HEK293T (cell line): Measurements from ENCODE around the gene SLC35F5.

Source experiments
- BHLHE40 ChIP-seq: fragments of 450-650 bp; IDR thresholded peaks from 2 replicates; pipeline ENCODE4 v1.6.1; 2016; ENCODE audit warnings: mild to moderate bottlenecking, moderate library complexity, borderline replicate concordance
- ELF4 ChIP-seq: fragments of 450-650 bp; IDR thresholded peaks from 2 replicates; pipeline ENCODE4 v1.6.1; 2017; ENCODE audit warnings: antibody characterized with exemption
- FOXA1 ChIP-seq: fragments of 450-650 bp; IDR thresholded peaks from 2 replicates; pipeline ENCODE4 v1.6.1; 2016; ENCODE audit warnings: mild to moderate bottlenecking
- FOXK2 ChIP-seq: fragments of 450-650 bp; IDR thresholded peaks from 2 replicates; pipeline ENCODE4 v1.6.1; 2016; ENCODE audit warnings: mild to moderate bottlenecking
- FOXM1 ChIP-seq: fragments of 450-650 bp; IDR thresholded peaks from 2 replicates; pipeline ENCODE4 v1.6.1; 2017; ENCODE audit warnings: mild to moderate bottlenecking, borderline replicate concordance
- L3MBTL2 ChIP-seq: fragments of 450-650 bp; conservative IDR thresholded peaks from 2 replicates; pipeline ENCODE4 v1.6.1; 2016; ENCODE audit warnings: mild to moderate bottlenecking
- LEF1 ChIP-seq: fragments of 450-650 bp; IDR thresholded peaks from 2 replicates; pipeline ENCODE4 v1.6.1; 2017; ENCODE audit warnings: mild to moderate bottlenecking, borderline replicate concordance
- NFRKB ChIP-seq: fragments of 450-650 bp; IDR thresholded peaks from 2 replicates; pipeline ENCODE4 v1.6.1; 2016; ENCODE audit warnings: mild to moderate bottlenecking, moderate library complexity
- PKNOX1 ChIP-seq: fragments of 450-650 bp; IDR thresholded peaks from 2 replicates; pipeline ENCODE4 v1.6.1; 2016
- SP1 ChIP-seq: fragments of 450-650 bp; IDR thresholded peaks from 2 replicates; pipeline ENCODE4 v1.6.1; 2017
- SUZ12 ChIP-seq: fragments of 450-650 bp; IDR thresholded peaks from 2 replicates; pipeline ENCODE4 v1.6.1; 2016; ENCODE audit warnings: mild to moderate bottlenecking
- ZNF384 ChIP-seq: fragments of 450-650 bp; IDR thresholded peaks from 2 replicates; pipeline ENCODE4 v1.6.1; 2016

GRCh38 chr2:113720167-113720566, 36.3 kb downstream of the SLC35F5 start:
- TF ChIP-seq SUZ12 (no peak), SP1 (no peak), FOXM1 (no peak), FOXK2 (no peak), L3MBTL2 (no peak), FOXA1 (no peak), BHLHE40 (no peak), LEF1 (no peak), ZNF384 (peak; percentile 93), NFRKB (no peak), PKNOX1 (no peak), ELF4 (no peak)
